ENCODE results near the gene LCTL.

- TF ChIP-seq CTCF (IDR thresholded peaks at IDR 0.05): no peak
- no peak for TF ChIP-seq POLR2AphosphoS5 (IDR thresholded peaks at IDR 0.05; ENCODE audit: insufficient read depth in 1 of 2, low read depth in 1 of 2)
Measured at GRCh38 chr15:66592505-66593218, 26.9 kb upstream of the LCTL start.

All from vagina (tissue), 2 donors.